Left lung (tissue), 10 donors: ENCODE results near the gene RAB43. TPM values are rescaled to one million over a fixed set of nuclear protein-coding genes. Genes with fewer than 3 reads are reported as not detected.
"Not testable (repeated sequence)": the region's sequence is repeated elsewhere in the genome, so short reads cannot be mapped to it uniquely, and the experiment has no call there.

Source experiments
- ATAC-seq: fragments of 200-7000 bp; cut with Tn5 transposase; one replicate; pipeline ENCODE4 v1.9.1; 2020; ENCODE audit warnings: moderate library complexity
- DNase-seq, 4 donors: peaks; one replicate each; pipeline ENCODE4 v3.0.0-alpha.2; 2013 to 2020
- H3K27ac ChIP-seq, 2 donors: fragments of 200-600 bp; sonication (generic) in 1 of 2; one replicate each; pipeline versions ENCODE4 v1.5.0 to v1.8.0; 2020 to 2021
- H3K27me3 ChIP-seq, 2 donors: fragments of 200-600 bp; sonication (generic) in 1 of 2; one replicate each; pipeline versions ENCODE4 v1.5.0 to v1.8.0; 2020 to 2021
- H3K36me3 ChIP-seq, 2 donors: fragments of 200-600 bp; sonication (generic) in 1 of 2; one replicate each; pipeline versions ENCODE4 v1.5.0 to v1.8.0; 2020 to 2021
- H3K4me1 ChIP-seq, 2 donors: fragments of 200-600 bp; one replicate each; pipeline ENCODE4 v1.8.0; 2021
- H3K4me3 ChIP-seq, 2 donors: fragments of 200-600 bp; sonication (generic) in 1 of 2; one replicate each; pipeline versions ENCODE4 v1.5.0 to v1.8.0; 2020 to 2021; ENCODE audit warnings: mild to moderate bottlenecking in 1 of 2
- H3K9me3 ChIP-seq, 2 donors: fragments of 200-600 bp; sonication (generic) in 1 of 2; one replicate each; pipeline versions ENCODE4 v1.5.0 to v1.8.0; 2020 to 2021
- CTCF ChIP-seq, 2 donors: fragments of 200-600 bp; sonication (generic) in 1 of 2; IDR thresholded peaks; one replicate each; pipeline versions ENCODE4 v1.5.0 to v1.8.0; 2021; ENCODE audit warnings: antibody characterized with exemption in 2 of 2
- intact Hi-C, 2 donors: fragments of 100-400 bp; cut with DNase I; formaldehyde crosslinking; loops; one replicate each; pipeline versions ENCODE4 v1.11.2 to v1.14.2; 2022
- polyA plus RNA-seq, 6 donors: library from polyadenylated mRNA; unstranded; fragments of 120-200 nt; gene quantifications; one replicate each; pipeline ENCODE4 v1.2.1, GENCODE V29; 2013; ENCODE audit not compliant: insufficient read length in 6 of 6
- total RNA-seq, 2 donors: library from RNA; stranded (reverse); fragmentation: NEBNext Ultra II Directional; extraction: Animal tissue kit (Norgen Biotek cat#: 25700); gene quantifications; one replicate each; pipeline ENCODE4 v1.2.1, GENCODE V29; 2021
- donor health status: DM: no; HTN: yes; CAD: no.
- donor health status: DM: no; HTN: no; CAD: no.

The RAB43 gene
- total and polyA plus RNA-seq, 8 donors = 5.8 to 30.6 (median 10.2) TPM

GRCh38 chr3:129139911-129140310 is 18.3 kb upstream of the RAB43 start:
- peaks cover 0 to 97% of the 10 kb centered on the region in 2 donors for H3K36me3 ChIP-seq
- intact Hi-C loops = no loop called here
- DNase-seq = no peak
- H3K27ac ChIP-seq = no peak overlapping the region
- no peaks in the 10 kb centered on the region for H3K9me3 ChIP-seq
- no peak for ATAC-seq
- H3K4me1 ChIP-seq = no peaks in the 10 kb centered on the region
- no peak overlapping the region for H3K4me3 ChIP-seq
- no peaks in the 10 kb centered on the region for H3K27me3 ChIP-seq
- TF ChIP-seq CTCF (IDR thresholded peaks at IDR 0.05) = no peak

GRCh38 chr3:129136275-129136674 is 14.7 kb upstream of the RAB43 start:
- H3K27me3 ChIP-seq, H3K9me3 ChIP-seq, intact Hi-C loops, H3K27ac ChIP-seq, DNase-seq, H3K4me3 ChIP-seq, H3K4me1 ChIP-seq, ATAC-seq: not testable (repeated sequence)
- peaks cover 0 to 99% of the 10 kb centered on the region in 2 donors for H3K36me3 ChIP-seq

GRCh38 chr3:129132097-129132866 is 10.7 kb upstream of the RAB43 start:
- no peak overlapping the region for H3K4me3 ChIP-seq
- no peaks in the 10 kb centered on the region for H3K27me3 ChIP-seq
- DNase-seq (no peak), ATAC-seq (no peak)
- H3K4me1 ChIP-seq = no peaks in the 10 kb centered on the region
- no peaks in the 10 kb centered on the region for H3K9me3 ChIP-seq
- no peak overlapping the region for H3K27ac ChIP-seq
- H3K36me3 ChIP-seq = peaks cover 6 to 100% of the 10 kb centered on the region in 2 donors
- intact Hi-C loops = no loop called here
- no peak for TF ChIP-seq CTCF (IDR thresholded peaks at IDR 0.05)

GRCh38 chr3:129131465-129132088 is 10.0 kb upstream of the RAB43 start:
- TF ChIP-seq CTCF (IDR thresholded peaks at IDR 0.05) = no peak
- Histone ChIP-seq H3K4me3 (no peak overlapping the region), H3K27me3 (no peaks in the 10 kb centered on the region), H3K27ac (no peak overlapping the region), H3K4me1 (no peaks in the 10 kb centered on the region), H3K36me3 (peaks cover 6 to 100% of the 10 kb centered on the region in 2 donors), H3K9me3 (no peaks in the 10 kb centered on the region)
- ATAC-seq (no peak), DNase-seq (no peak)
- intact Hi-C loops = no loop called here

DNA sequence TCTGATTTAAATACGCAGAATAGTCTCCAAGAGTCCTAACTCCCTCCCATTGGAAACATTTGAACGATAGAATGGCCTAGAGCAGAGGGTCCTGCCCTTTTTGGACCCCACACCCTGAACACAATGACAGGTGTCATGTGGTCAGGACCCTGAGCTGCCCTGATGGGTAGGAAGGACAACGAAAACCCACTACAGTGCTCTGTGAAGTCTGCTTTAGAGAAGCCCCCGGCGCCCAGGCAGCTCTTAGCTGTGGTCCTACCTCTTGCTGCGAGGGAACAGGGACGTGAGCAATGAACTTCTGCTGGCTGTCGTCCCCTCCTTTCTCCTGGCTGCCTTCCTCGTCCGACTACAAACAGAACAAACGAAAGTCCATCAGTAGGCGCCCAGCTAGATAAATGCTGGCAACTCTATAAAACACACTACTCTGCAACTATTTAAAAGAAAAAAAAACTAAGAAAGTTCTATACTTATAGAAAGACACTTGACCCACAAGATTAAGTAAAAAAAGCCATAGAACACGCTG is 8.7 kb upstream of the RAB43 start:
- no peaks in the 10 kb centered on the region for H3K4me1 ChIP-seq
- no peak overlapping the region for H3K27ac ChIP-seq
- H3K36me3 ChIP-seq = peaks cover 6 to 98% of the 10 kb centered on the region in 2 donors
- intact Hi-C loops = no loop called here
- H3K4me3 ChIP-seq = no peak overlapping the region
- TF ChIP-seq CTCF (IDR thresholded peaks at IDR 0.05) = no peak
- DNase-seq (no peak), ATAC-seq (no peak)
- no peaks in the 10 kb centered on the region for H3K27me3 ChIP-seq
- H3K9me3 ChIP-seq = no peaks in the 10 kb centered on the region
